Mesenchymal stem cell (in vitro differentiated cells and primary cell): Measurements from ENCODE around the gene PLCB2.
A peak's percentile ranks its signal among the peaks of the same experiment; 100 is the strongest.

Experiments used
- DNase-seq: peaks from one replicate; pipeline ENCODE4 v3.0.0-alpha.2; 2013
- H2AFZ ChIP-seq: one replicate; pipeline ENCODE4 v1.6.1; 2013; ENCODE audit warnings: low read depth, mild to moderate bottlenecking, control low read depth, inconsistent platforms, low read length, moderate library complexity
- H2AK5ac ChIP-seq: 2 replicates; pipeline ENCODE4 v1.6.1; 2013; ENCODE audit warnings: low read length, moderate library complexity, mild to moderate bottlenecking, inconsistent platforms; ENCODE audit not compliant: severe bottlenecking
- H2BK120ac ChIP-seq: one replicate; pipeline ENCODE4 v1.6.1; 2013; ENCODE audit warnings: low read depth, mild to moderate bottlenecking, inconsistent platforms, low read length, moderate library complexity
- H2BK12ac ChIP-seq, 2 experiments: one replicate each; pipeline ENCODE4 v1.6.1; 2013; ENCODE audit warnings: inconsistent platforms in 2 of 2, low read length in 2 of 2, mild to moderate bottlenecking in 2 of 2, moderate library complexity in 2 of 2, control low read depth in 1 of 2
- H2BK15ac ChIP-seq: one replicate; pipeline ENCODE4 v1.6.1; 2013; ENCODE audit warnings: mild to moderate bottlenecking, low read depth, inconsistent platforms; ENCODE audit not compliant: poor library complexity, severe bottlenecking
- H2BK5ac ChIP-seq: 2 replicates; pipeline ENCODE4 v1.6.1; 2013; ENCODE audit warnings: low read depth, mild to moderate bottlenecking, low read length, control low read depth, inconsistent platforms; ENCODE audit not compliant: poor library complexity, severe bottlenecking
- H3K14ac ChIP-seq, 2 experiments: one replicate each; pipeline ENCODE4 v1.6.1; 2013; ENCODE audit warnings: inconsistent platforms in 2 of 2, low read length in 2 of 2, control low read depth in 1 of 2, mild to moderate bottlenecking in 1 of 2, moderate library complexity in 1 of 2
- H3K18ac ChIP-seq, 2 experiments: one replicate each; pipeline ENCODE4 v1.6.1; 2013; ENCODE audit warnings: inconsistent platforms in 2 of 2, low read length in 2 of 2, control low read depth in 1 of 2, low read depth in 1 of 2, mild to moderate bottlenecking in 1 of 2
- H3K23ac ChIP-seq, 2 experiments: one replicate each; pipeline ENCODE4 v1.6.1; 2013; ENCODE audit warnings: inconsistent platforms in 2 of 2, low read length in 2 of 2, mild to moderate bottlenecking in 2 of 2, moderate library complexity in 2 of 2, control low read depth in 1 of 2
- H3K27ac ChIP-seq: 2 replicates; pipeline ENCODE4 v1.5.1; 2013; ENCODE audit warnings: mild to moderate bottlenecking, moderate library complexity, low read length, control low read depth, inconsistent platforms; ENCODE audit not compliant: poor library complexity, severe bottlenecking
- H3K27me3 ChIP-seq, 2 experiments: 2 replicates each; pipeline versions ENCODE4 v1.6.1 to v1.7.0; 2013; ENCODE audit warnings: low read length in 2 of 2, mild to moderate bottlenecking in 2 of 2, moderate library complexity in 2 of 2, control low read depth in 1 of 2, inconsistent platforms in 1 of 2; ENCODE audit not compliant: control insufficient read depth in 1 of 2, insufficient read depth in 1 of 2
- H3K36me3 ChIP-seq, 2 experiments: 2 replicates each; pipeline versions ENCODE4 v1.6.1 to v1.7.0; 2013; ENCODE audit warnings: low read length in 2 of 2, control low read depth in 1 of 2, inconsistent platforms in 1 of 2, low read depth in 1 of 2, mild to moderate bottlenecking in 1 of 2; ENCODE audit not compliant: insufficient read depth in 2 of 2, control insufficient read depth in 1 of 2
- H3K4ac ChIP-seq, 2 experiments: one replicate each; pipeline ENCODE4 v1.6.1; 2013; ENCODE audit warnings: inconsistent platforms in 2 of 2, low read length in 2 of 2, mild to moderate bottlenecking in 2 of 2, moderate library complexity in 2 of 2, control low read depth in 1 of 2, low read depth in 1 of 2
- H3K4me1 ChIP-seq: 2 replicates; pipeline ENCODE4 v1.6.1; 2013; ENCODE audit warnings: low read depth, low read length, control low read depth; ENCODE audit not compliant: control insufficient read depth, insufficient read depth
- H3K4me2 ChIP-seq: 2 replicates; pipeline ENCODE4 v1.6.1; 2013; ENCODE audit warnings: low read length, mild to moderate bottlenecking, inconsistent platforms; ENCODE audit not compliant: poor library complexity, severe bottlenecking
- H3K4me3 ChIP-seq, 2 experiments: 2 replicates each; pipeline versions ENCODE4 v1.5.1 to v1.7.0; 2013; ENCODE audit warnings: low read length in 2 of 2, mild to moderate bottlenecking in 2 of 2, control low read depth in 1 of 2, low read depth in 1 of 2; ENCODE audit not compliant: insufficient read depth in 1 of 2
- H3K79me1 ChIP-seq: replicated peaks from 2 replicates; pipeline ENCODE4 v1.6.1; 2013; ENCODE audit warnings: mild to moderate bottlenecking, control low read depth, low read length, inconsistent platforms; ENCODE audit not compliant: poor library complexity, severe bottlenecking
- H3K9ac ChIP-seq: 2 replicates; pipeline ENCODE4 v1.7.0; 2013; ENCODE audit warnings: mild to moderate bottlenecking, low read length, moderate library complexity
- H3K9me3 ChIP-seq: 2 replicates; pipeline ENCODE4 v1.7.0; 2013; ENCODE audit warnings: mild to moderate bottlenecking, low read length; ENCODE audit not compliant: control insufficient read depth
- H4K8ac ChIP-seq: one replicate; pipeline ENCODE4 v1.6.1; 2013; ENCODE audit warnings: inconsistent platforms, mild to moderate bottlenecking, low read length, moderate library complexity
- H4K91ac ChIP-seq: one replicate; pipeline ENCODE4 v1.6.1; 2013; ENCODE audit warnings: mild to moderate bottlenecking, low read length, inconsistent platforms
- WGBS: methylation state at CpG from one replicate; pipeline ENCODE4 v1.1.7; 2013; ENCODE audit warnings: mixed read lengths; 5-methylcytosine and 5-hydroxymethylcytosine counted together

Gene PLCB2

DNA sequence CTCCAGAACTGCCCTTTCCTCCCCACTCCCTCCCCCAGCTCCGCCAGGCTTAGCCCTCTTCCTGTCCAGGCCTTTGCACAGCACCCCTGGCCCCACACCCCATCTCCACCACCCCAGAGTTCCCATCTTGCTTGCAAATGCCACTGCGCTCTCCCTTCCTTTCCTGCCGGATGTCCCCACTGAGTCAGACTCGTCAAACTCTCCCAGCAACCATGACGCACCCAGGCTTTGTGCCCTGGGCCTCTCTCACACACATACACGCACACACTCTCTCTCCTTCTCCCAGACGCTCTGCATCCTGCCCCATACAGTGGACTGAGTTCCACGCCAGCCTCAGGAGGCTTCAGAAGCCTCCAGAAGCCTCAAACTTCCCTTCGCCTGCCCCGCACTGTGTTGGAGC lies 35.8 kb upstream of the PLCB2 start:
- Histone ChIP-seq H3K18ac (peak overlapping the region; percentile 70 to 95), H2BK12ac (peak overlapping the region; percentile 41 to 85), H2BK120ac (peak overlapping the region; percentile 86), H3K27ac (peak overlapping the region; percentile 65), H3K9ac (no peak overlapping the region), H3K36me3 (no peaks in the 10 kb centered on the region), H3K9me3 (no peaks in the 10 kb centered on the region), H4K91ac (peak overlapping the region; percentile 94), H3K4me3 (no peak overlapping the region), H3K23ac (no peak overlapping the region), H3K4me1 (peaks cover 40% of the 10 kb centered on the region), H3K14ac (no peak overlapping the region), H2BK5ac (peak overlapping the region; percentile 8), H3K27me3 (no peaks in the 10 kb centered on the region), H3K79me1 (no peaks in the 10 kb centered on the region), H2AK5ac (peak overlapping the region; percentile 14), H2BK15ac (peak overlapping the region; percentile 85), H2AFZ (peak overlapping the region; percentile 21), H3K4ac (peak overlapping the region; percentile 57 to 84), H4K8ac (peak overlapping the region; percentile 96), H3K4me2 (no peak overlapping the region)
- peak; percentile 98 for DNase-seq
- WGBS, result 25% methylated on average over 10 of the region's 10 CpGs

DNA sequence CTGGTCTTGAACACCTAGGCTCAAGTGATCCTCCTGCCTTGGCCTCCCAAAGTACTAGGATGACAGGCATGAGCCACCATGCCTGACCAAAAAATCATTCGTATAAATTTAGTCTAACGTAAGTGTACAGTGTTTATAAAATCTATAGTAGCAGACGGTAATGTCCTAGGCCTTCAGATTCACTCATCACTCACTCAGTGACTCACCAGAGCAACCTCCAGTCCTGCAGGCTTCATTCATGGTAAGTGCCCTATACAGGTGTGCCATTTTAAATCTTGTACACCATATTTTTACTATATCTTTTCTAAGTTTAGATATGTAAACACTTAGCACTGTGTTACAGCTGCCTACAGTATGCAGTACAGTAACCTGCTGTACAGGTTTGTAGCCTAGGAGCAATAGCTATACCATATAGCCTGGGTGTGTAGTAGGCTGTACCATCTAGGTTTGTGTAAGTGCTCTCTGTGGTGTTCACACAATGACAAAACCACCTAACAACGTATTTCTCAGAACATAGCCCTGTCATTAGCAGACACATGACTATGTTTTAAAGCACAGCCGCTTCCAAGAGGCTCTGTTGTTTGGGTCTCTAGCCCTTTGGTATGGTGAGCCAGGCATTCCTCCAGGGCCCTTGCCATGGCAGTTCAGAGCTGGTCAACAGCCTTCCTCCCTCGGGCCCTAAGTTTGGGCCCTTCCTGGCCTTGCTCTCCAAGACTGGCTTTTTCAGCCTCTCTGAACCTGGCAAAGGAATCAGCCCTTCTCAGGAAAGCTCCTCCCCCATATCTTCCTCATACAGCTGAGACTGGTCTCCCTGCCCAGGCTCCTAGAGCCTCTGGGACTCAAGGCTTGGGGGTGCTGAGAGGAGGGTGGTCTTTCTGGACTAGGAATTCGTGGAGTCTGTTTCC lies 34.9 kb upstream of the PLCB2 start:
- H3K18ac ChIP-seq, result peak overlapping the region; percentile 70 to 95
- H3K79me1 ChIP-seq, result peaks cover 2% of the 10 kb centered on the region
- no peaks in the 10 kb centered on the region for H3K9me3 ChIP-seq
- peaks cover 47% of the 10 kb centered on the region for H3K4me1 ChIP-seq
- WGBS, result 31% methylated on average over 7 of the region's 7 CpGs
- peak overlapping the region; percentile 71 for H4K91ac ChIP-seq
- peak overlapping the region; percentile 55 for H2BK15ac ChIP-seq
- no peak overlapping the region for H3K4me2 ChIP-seq
- H3K23ac ChIP-seq, result no peak overlapping the region
- peak overlapping the region; percentile 92 for H4K8ac ChIP-seq
- H2BK12ac ChIP-seq, result peak overlapping the region; percentile 54 to 80
- no peak overlapping the region for H3K14ac ChIP-seq
- peak overlapping the region; percentile 75 for H2BK120ac ChIP-seq
- no peak overlapping the region for H2AFZ ChIP-seq
- H3K4ac ChIP-seq, result peak overlapping the region; percentile 39 to 57
- peak overlapping the region; percentile 65 for H3K27ac ChIP-seq
- no peaks in the 10 kb centered on the region for H3K27me3 ChIP-seq
- peak overlapping the region; percentile 21 for H2AK5ac ChIP-seq
- H3K4me3 ChIP-seq, result no peak overlapping the region
- peak overlapping the region; percentile 41 for H3K9ac ChIP-seq
- peak; percentile 65 for DNase-seq
- peak overlapping the region; percentile 8 for H2BK5ac ChIP-seq
- H3K36me3 ChIP-seq, result peaks cover 0 to under 1% of the 10 kb centered on the region in 2 experiments

DNA sequence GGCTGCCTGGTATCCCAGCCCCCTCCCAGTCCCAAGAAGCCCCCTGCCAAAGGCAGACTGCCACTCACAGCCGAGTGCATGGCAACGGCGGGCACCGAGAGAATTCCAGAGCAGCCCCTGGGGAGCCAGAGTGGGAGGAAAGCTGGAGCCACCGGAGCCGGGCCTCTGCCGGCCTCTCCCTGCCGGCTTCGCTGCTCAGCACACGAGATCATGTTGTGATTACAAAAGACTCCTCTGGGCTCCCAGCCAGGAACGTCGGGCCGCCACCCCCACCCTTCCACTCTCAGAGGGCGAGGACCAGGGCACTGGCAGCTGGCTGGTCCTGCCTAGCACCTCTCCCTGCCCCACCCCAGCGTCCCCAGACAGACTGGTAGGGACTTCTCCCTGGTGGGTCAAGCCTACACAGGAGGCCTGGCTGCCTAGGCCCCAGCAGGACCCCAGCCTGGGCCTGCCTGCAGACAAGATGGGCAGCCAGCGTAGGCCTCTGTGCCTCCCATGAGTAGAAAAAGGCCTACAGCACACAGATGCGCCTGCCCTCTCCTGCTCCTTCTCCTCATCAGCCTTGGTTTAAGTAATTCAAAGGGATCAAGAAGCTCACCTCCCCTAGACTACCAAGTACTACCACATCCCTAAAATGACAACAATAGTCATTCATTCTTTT lies 33.1 kb upstream of the PLCB2 start, which contains the start of gene CCDC9B:
TSS of gene CCDC9B (minus strand) at position 200 of the 661 bp plus-strand sequence. CDS start at position 80, 120 bp downstream.
- Histone ChIP-seq H3K4ac (peak within 1 kb of the TSS; percentile 97 to 99), H3K36me3 (peaks cover 9 to 18% of the 10 kb centered on the region in 2 experiments), H3K4me2 (peak within 1 kb of the TSS; percentile 62), H3K14ac (peak within 1 kb of the TSS in 1 of 2 experiments; percentile 82), H3K9me3 (no peaks in the 10 kb centered on the region), H2AK5ac (peak within 1 kb of the TSS; percentile 85), H3K4me3 (peak within 1 kb of the TSS; percentile 49 to 78), H3K23ac (peak within 1 kb of the TSS in 1 of 2 experiments; percentile 48), H3K79me1 (peaks cover 17% of the 10 kb centered on the region), H3K27me3 (no peaks in the 10 kb centered on the region), H4K8ac (peak within 1 kb of the TSS; percentile 99), H2AFZ (no peak within 1 kb of the TSS), H3K4me1 (peaks cover 61% of the 10 kb centered on the region), H3K18ac (peak within 1 kb of the TSS; percentile 96 to 99), H2BK120ac (peak within 1 kb of the TSS; percentile 99), H3K27ac (peak within 1 kb of the TSS; percentile 97), H3K9ac (peak within 1 kb of the TSS; percentile 95), H4K91ac (peak within 1 kb of the TSS; percentile 100), H2BK5ac (peak within 1 kb of the TSS; percentile 97), H2BK12ac (peak within 1 kb of the TSS; percentile 95 to 99), H2BK15ac (peak within 1 kb of the TSS; percentile 94)
- peak; percentile 92 for DNase-seq
- WGBS, result 20% methylated on average over 16 of the region's 17 CpGs
